HG03103 (cell line): Measurements from ENCODE around the gene GMDS.

ENCODE experiments used
- ATAC-seq: cut with Tn5 transposase; IDR thresholded peaks from one replicate; pipeline ENCODE4 v1.9.1; 2021; ENCODE audit warnings: low read depth; ENCODE audit not compliant: unreplicated experiment

GMDS gene

GRCh38 chr6:1605004-1605892 lies 640.2 kb downstream of the GMDS start:
- no peak for ATAC-seq

GRCh38 chr6:1604158-1605003 lies 641.0 kb downstream of the GMDS start:
- peak; percentile 72 for ATAC-seq

GRCh38 chr6:1603708-1604107 lies 641.7 kb downstream of the GMDS start:
- ATAC-seq: no peak

- ATAC-seq: no peak
Measured at GRCh38 chr6:1602049-1602713, 643.2 kb downstream of the GMDS start.

- no peak for ATAC-seq
Measured at GRCh38 chr6:1601158-1602048, 644.0 kb downstream of the GMDS start.

- ATAC-seq: no peak
Measured at GRCh38 chr6:1600764-1601157, 644.6 kb downstream of the GMDS start.

GRCh38 chr6:1600063-1600763 lies 645.2 kb downstream of the GMDS start:
- ATAC-seq: no peak

- no peak for ATAC-seq
Measured at GRCh38 chr6:1599469-1599868, 645.9 kb downstream of the GMDS start.

- ATAC-seq: no peak
Measured at GRCh38 chr6:1598886-1599285, 646.5 kb downstream of the GMDS start.

GRCh38 chr6:1598433-1598832 lies 647.0 kb downstream of the GMDS start:
- no peak for ATAC-seq

- ATAC-seq: no peak
Measured at GRCh38 chr6:1597924-1598323, 647.5 kb downstream of the GMDS start.

- ATAC-seq: no peak
Measured at GRCh38 chr6:1597121-1597744, 648.2 kb downstream of the GMDS start.

GRCh38 chr6:1596088-1596852 lies 649.1 kb downstream of the GMDS start:
- no peak for ATAC-seq

- ATAC-seq: no peak
Measured at GRCh38 chr6:1595271-1596087, 649.9 kb downstream of the GMDS start.

GRCh38 chr6:1594445-1595200 lies 650.8 kb downstream of the GMDS start:
- ATAC-seq: no peak

GRCh38 chr6:1593958-1594314 lies 651.5 kb downstream of the GMDS start:
- no peak for ATAC-seq
